GM19328 (cell line): Measurements from ENCODE around the gene GARNL3.

ENCODE experiments used
- ATAC-seq: cut with Tn5 transposase; IDR thresholded peaks from one replicate; pipeline ENCODE4 v1.9.1; 2021; ENCODE audit warnings: mild to moderate bottlenecking, moderate library complexity; ENCODE audit not compliant: unreplicated experiment

Gene GARNL3

DNA sequence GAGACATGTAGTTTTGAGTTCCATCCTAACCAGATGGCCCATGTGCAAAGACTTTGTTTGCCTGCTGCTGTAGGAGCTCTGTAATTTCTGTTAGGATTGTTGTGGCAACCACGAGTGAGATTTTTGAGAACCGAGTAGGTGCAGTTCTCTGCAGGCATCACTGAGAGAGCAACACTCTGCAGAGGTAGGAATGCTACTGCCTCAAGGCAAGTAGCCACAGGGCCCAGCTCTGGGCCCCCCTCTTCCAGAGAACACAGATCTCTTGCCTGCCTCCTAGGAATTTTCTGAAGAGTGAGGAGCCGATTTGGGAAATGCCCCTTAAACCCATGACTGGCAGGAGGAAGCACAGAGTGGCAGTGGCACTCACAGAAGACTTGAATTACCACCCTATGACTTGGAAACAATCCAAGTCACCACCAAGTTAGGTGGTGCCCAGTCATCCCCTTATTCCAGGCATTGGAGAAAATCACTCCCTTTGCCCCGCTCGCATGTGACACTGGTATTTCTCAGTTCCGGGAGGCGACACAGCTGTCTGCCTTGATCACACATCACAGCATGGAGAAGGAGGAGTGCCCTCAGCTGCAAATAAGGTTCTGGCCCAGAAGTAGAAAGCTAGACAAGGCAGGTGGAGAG lies 79.9 kb downstream of the GARNL3 start:
- no peak for ATAC-seq

DNA sequence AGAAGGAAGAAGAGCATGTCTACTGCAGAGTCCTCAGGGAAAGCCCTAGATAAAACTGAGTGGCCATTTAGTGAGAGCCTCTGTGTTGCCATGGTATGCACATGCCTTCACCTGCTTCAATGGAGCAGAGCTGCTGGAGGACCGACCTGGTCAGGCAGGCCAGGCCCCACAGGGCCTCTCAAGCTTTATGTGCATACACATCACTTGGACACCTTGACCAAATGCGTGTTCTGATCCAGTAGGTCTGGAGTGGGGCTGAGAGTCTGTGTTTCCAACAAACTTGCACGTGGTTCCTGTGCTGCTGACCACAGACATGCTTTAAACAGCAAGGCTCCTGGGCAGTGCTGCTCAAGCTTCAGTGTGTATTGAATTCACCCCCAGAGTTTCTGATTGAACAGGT lies 81.0 kb downstream of the GARNL3 start:
- no peak for ATAC-seq

DNA sequence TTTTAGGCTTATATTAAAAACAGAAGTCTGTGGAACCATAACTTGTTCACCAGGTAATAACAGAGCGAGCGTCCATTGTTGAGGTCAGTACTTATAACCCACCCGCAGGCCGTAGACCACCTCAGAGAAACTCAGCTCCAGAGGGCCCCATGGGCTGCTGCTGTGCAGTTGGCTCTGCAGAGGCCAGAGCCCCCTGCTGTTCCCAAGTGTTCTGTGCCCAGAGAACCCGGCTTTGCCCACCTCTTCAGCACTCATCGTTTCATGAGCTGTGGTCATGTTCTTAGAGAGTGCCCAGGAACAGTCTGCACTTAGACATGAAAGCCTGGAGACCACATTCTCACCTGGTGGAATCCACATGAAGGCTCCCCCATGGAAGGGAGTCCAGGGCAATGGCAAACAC lies 82.0 kb downstream of the GARNL3 start:
- no peak for ATAC-seq

DNA sequence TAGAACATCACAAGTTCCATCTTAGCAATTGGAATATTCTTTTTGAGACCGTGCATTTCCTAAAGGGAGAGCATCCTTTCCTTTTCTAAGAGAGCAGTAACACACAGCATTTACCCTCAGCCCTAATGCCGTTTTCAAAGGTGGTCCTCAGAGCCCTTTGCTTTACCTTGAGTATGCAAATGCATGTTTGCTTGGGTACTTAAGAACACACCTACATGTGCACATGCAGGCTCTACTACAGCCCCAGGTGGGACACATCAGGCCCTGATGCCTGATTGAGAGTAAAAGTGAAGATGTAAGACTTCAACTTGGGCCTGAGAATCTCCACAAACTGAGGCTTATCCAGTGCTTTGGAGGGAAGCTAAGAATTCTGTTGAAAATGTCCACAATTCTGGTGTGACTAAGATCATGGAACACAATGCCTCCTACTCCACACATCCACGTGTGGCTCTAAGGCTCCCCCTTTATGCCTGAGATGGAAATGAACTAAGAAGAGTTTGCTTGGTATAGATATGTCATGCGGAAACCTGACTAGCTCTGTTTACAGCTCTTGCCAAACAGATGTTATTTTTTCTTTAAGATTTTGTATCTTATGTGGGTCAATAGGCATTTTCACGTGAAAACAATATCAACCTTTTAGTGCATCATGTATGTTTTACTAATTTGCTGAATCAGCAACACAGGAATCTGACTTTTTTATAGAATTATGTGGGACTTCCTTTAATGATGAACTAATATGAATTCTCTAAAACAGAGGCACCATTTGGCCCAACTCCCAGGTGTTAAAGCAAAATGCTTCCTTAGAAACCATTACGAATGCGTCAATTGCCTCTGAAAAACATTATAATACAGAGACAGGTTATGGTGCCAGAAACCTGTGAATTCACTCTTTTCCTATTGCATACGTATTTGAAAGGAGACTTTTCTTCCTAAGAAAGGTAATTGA lies 83.5 kb downstream of the GARNL3 start:
- no peak for ATAC-seq

DNA sequence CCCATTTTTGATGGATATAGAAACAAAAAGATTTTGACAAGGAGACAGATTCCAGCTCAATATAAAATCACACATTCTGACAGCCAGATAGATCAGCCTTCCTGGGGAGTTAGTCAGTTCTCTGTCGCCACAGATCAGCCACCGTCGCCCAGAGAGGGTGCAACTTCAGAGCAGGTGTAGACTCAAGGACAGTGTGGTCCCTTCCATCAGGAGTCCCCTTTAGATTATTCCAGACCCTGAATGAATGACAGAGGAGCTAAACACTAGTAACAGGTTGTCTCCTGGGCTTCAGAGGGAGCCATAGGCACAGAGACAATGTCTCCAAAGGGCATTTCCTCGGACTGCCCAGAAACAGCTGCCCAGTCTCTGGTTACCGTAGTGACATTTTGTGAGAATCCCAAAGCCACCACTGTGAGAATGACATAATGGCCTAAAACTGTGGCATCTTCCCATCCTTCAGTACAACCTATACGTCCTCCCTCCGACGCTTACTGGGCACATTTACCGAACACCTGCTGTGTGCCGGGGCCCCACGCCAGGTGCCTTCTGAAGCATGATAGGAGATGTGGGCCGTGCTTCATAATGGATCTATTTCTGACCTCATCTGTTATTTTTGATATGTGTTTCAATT lies 85.0 kb downstream of the GARNL3 start:
- no peak for ATAC-seq

DNA sequence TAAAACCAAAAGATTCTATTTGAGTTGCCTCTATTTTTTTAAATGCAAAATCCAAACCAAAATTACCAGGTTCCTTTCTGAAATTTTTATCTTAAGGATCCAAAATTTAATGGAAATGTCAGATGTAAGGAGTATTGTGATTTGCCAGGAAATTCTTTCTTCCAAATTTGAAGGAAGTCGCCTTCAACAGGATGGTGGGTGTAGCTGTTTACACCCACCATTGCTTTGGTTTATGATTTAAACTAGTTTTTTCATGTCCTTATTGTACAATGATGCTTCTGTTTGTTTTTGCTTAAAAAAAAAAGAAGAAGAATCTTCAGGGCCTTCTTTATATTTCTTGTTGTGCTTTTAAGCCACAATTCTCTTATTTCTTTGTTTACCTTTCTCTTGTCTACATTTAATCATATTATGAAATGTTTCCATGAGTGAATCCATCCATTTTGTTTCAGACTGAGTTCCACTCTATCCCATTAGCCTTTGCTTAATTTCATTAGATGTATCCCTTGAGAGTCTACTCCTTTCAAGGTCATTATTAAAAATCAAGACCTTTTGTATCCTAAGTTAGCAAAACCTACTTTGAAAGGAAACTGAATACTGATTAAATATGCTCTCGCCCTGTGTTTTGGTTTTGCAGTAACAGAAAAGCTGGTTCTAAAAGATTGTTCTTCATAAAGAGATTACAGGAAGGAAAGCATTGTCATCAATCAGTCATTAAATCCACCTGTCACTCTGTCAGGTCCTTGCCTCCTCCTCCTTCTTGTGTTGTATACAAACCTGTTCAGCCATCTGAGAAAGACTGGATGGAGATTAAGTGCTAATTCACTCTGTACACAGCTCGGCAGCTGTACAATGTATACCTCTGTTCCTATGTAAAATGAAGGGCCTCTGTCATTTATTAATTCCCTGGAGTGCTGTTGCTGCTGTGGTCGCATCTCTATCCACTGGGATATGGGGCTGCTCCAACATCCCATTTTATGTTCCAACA lies 86.9 kb downstream of the GARNL3 start:
- ATAC-seq = no peak

DNA sequence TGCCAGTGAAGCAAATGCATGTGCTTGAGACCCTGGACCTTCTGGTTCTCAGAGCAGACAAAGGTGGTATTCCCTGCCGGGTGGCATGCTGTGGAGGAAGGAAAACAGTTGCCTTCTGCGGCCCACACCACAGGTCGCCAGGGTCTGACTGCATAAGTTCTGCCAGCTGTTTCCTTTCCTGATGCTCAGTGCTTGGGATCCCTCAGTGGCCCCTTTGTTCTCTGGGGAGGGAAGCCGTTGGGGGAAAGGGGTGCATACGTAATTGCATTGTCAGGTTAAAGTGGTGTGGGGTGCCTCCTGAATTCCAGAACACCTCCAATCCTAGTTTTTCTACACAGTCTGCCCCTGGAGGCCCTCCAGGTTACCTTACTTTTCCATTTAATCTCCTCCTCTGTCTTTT lies 89.3 kb downstream of the GARNL3 start:
- ATAC-seq = no peak

DNA sequence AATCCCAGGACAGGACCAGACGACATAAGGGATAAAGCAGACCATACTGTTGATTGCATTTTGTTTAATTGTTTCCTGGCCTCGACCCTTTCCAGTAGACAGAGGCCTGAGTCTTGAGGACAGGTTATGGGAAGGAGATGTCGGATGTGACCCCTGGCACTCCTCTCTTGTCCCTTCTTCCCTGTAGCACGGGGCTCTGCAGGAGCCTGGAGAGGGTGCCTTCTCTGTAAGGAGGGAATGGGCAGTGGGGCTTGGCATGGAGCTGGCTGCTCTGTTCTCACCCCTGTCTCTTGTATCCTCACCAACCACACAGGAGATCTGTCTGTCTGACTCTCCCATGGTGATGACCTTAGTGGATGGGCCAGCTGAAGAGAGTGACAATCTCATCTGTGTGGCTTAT lies 92.3 kb downstream of the GARNL3 start:
- no peak for ATAC-seq

DNA sequence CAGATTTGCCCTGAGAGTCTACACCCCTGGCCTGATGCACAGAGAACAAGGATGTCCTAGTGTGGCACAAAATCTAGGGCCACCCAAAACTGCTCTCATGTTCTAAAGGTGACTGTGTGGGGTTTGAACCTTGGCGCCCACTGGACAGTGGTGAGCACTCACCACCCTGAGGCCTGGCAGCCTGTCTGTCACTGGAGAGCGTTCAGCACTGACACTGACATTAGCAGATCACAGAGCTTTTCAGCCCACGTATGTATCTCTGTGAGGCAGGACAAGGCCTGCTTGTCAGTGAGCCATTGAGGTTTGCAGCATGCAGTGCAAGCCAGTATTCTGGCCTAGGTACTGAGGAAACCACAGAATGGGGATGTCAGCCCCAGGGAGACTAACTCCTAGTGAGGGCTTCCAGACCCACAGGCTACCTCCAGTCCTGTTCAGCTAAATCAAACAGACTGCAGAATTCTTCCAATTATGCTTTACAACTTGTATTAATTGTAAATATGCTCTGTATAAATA lies 93.5 kb downstream of the GARNL3 start:
- ATAC-seq = no peak

DNA sequence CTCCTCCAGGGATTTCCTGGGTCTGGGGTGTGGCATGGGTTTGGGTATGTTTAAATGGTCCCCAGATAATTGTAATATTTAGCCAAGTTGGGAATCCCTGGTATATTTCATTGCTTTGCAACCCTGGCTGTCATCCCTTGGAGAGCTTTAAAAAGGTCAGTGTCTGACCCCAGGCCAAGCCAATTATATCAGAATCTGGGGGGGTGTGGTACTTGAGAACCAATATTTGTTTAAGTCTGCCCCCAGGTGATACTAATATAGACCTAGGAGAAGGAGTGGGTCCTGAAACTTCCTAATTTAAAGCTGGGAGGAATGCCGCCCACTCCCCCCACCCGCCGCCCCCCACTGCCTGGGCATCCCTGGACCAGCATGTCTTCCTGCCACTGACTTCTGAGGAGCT lies 94.2 kb downstream of the GARNL3 start:
- ATAC-seq = no peak

DNA sequence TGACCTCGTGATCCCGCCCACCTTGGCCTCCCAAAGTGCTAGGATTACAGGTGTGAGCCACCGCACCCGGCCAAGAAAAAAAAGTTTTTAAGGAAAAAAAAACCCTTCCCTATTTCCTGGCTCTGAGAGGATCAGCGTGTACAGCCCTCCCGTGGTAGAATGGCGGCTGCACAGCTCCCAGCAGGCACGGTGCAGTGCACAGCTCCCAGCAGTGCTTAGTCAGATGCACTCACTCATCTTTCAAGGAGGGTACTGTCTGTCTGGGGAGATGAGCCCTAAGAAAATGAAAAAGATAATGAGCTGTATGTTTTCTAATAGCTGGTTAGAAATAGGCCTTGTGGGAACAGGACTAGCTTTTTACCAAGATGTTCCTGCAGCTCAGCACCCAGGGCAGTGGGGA lies 95.7 kb downstream of the GARNL3 start:
- ATAC-seq = no peak

DNA sequence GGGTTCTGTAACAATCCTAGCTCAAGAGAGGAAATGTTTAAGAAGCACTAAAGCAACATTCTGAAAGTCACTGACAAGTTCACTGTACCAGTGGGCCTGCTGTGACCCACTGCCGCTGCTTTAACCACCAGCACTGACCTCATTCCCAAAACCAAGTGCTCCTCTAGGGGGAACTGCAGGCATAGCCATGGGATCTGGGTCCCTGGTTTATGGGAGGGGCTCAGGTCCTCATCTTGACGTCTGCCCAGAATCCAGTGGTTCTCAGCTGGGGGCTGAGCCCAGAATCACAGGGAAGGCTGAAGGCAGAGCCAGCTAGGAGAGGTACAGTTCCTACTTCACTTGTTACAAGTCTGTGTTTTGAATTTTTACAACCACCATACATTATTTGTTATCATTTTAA lies 96.3 kb downstream of the GARNL3 start:
- no peak for ATAC-seq

DNA sequence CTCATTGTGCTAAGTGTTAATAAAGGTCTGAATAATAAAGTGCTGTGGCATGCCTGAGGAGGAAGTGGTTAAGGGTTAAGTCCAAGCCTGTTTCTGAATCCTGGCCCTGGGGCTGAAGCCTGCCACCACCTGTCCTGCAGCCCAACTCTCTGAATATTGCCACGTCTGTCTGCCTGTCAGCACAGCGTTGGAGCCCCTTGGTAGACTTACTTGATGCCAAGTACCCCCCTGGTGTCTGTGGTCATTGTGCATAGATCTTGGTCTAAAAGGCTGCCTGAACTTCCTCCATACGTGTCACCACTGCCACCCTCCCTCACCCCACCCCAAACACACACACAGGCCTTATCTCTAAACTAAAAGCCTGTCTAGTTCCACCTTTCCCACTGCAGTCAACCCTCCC lies 97.0 kb downstream of the GARNL3 start:
- no peak for ATAC-seq

DNA sequence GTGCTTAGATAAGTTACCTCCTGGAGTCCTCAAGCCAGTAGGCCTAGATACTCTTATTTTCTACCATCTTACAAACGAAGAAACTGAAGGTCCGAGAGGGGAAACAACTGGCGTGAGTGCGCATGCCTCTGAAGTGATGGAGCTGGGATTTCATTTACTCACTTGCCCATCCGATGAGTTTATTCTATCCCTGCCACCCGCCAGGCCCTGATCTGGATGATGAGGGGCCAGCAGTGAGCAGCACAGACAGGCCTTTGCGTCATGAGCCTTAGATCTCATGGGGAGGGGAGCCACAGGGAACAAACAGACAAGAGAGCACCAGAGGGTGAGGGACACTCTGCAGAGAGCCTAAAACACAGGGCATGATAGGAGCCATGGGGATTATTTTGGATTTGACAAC lies 98.3 kb downstream of the GARNL3 start:
- ATAC-seq = no peak

DNA sequence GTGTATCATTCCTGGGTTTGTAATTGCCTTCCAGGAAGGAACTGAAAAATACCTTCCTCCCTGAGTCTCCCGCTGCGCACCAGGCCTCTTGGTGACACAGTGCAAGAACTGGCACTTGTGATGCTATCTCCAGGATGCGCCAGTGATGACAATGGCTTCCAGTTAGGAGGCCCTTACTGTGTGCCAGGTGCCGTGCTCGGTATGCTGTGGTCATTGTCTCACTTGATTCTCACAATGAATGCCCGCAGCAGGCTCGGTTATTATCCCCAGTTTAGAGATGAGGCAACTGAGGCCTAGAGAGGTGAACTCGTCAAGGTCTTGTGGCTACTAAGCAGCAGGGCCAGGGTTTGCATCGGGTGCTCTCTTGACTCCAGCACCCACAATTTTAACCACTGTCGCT lies 100.9 kb downstream of the GARNL3 start:
- ATAC-seq = no peak

DNA sequence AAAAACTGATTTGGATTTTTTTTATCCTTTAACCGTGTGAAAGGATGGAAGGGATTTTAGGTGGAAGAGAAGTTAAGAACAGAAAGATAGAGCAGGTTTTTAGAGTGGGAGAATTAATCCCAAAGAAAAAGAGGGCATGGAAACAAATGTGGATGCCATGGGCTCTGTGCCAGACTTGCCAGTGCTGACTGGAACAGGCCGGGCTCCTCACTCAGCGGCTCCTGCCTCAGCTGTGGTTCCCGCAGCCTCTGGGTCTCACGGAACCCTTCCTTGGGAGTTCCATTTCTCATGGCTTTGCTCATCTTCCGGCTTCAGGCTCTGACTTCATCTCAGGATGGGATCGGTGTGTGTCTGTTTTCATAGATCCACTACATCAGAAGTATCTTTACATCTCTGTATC lies 102.0 kb downstream of the GARNL3 start:
- ATAC-seq = no peak

DNA sequence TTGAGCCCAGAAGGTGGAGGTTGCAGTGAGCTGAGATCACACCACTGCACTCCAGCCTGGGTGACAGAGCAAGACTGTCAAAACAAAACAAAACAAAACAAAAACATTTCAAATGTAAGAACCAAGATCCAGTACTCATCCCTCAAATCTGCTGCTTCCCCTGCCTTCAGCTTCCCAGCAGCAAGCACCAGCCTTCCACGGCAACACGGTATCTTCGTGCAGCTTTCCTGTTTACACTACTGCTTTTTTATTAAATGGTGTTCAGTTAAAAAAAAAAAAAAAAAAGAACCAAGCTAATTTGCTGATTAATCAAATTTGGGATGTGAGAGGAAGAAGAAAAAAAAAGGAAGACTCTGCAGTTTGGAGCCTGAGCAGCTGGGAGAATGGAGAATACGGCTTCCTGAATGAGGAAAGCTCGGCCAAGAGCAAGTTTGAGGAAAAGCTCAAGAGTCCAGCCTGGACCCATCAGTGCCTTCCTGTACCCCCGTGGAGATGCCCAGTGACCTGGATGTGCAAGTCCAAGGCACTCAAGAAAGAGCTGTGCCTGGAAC lies 104.4 kb downstream of the GARNL3 start:
- no peak for ATAC-seq

DNA sequence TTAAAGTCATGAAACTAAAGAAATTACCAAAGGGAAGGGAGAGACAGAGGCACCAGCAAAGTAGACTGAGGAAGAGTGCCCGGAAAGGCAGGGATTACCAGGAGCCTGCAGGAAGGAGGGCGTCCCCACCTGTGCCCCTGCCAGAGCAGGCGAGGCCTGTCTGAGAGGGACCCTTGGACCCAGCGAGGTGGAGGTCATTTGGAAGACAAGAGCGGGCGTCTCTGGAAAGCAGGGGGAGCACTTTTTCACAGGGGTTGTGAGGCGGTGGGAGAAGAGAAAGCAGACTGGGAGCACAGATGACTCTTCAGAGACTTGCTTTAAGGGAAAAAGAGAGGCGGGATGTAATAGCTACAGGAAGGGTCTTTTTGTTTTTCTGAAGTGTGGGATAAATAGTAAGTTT lies 104.9 kb downstream of the GARNL3 start:
- ATAC-seq = no peak

DNA sequence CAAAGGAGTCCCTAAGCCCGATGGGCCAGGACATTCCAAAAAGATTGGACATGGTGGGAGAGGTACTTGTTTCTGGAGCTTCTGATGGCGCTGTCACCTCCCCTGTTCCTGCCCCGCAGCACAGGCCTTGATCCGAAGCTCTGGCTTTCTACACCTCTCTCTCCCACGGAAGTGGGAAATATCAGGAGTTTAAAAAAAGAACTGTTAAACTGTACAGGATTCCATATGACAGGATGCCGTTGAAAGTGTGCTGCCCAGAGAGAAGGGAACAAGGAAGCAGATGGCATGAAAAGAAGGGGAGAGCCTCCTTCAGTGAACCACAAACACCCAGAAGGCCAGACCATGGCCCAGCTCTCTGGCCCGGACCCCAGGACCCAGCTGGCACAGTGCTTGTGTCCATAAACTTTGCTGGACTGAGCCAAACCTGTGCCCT lies 105.6 kb downstream of the GARNL3 start:
- ATAC-seq = no peak
